ENCODE measurements around the gene XAGE2.

Gene XAGE2

DNA sequence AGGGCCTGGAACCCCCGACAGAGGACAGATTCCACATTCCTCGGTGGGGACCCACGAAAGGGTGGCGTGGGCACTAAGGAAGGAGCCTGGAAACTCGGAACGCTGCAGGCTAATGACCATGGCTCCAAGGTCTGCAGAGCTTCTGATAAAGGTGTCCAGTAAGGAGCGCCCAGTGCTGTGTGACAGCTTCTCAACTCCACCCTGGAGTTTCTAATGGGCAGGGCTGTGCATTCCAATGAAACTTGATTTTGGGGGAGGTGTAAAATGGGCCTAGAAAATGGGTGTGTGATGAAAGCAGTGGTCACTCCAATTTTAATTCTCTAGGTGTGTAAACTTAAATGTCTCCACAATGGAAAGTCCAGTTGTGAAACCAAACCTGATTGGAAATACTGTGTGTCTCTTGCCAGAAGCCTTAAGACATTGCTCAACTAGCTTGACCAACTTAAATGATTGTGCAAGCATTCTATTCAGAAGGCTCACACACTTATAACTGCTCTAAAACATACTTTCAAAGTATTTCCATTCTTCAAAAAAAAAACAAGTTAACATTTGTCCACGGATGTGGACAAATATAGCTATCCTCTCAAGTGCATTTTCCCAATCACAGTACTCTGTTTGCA is 52.1 kb downstream of the XAGE2 start:
- Histone ChIP-seq H3K36me3 (no peaks in the 10 kb centered on the region), H3K4me1 (no peaks in the 10 kb centered on the region), H3K4me3 (ENCODE audit: low read depth, low read length) (no peak overlapping the region), H3K9me3 (no peaks in the 10 kb centered on the region), H3K27me3 (no peaks in the 10 kb centered on the region)
- no peak for TF ChIP-seq CTCF (IDR thresholded peaks at IDR 0.05; ENCODE audit: low read depth, low read length)
- DNase-seq: no peak

DNA sequence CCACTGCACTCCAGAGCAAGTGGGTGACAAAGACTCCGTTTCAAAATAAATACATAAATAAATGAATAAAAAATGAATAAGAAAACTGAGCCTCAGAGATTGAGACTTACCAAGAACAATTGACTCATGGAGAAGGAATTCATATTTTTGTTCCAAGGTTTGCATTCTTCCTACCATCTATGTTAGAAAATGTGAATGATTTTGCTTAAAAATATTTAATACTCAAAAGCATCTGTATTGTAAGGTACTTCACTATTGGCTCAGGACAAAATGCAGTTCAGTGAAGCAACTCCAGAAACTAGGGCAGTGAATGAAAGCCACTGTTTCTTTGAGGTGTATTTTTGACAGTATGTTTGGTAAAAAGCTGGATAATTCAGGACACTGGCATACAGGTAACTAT is 54.1 kb downstream of the XAGE2 start:
- Histone ChIP-seq H3K36me3 (no peaks in the 10 kb centered on the region), H3K4me1 (no peaks in the 10 kb centered on the region), H3K9me3 (no peaks in the 10 kb centered on the region), H3K4me3 (ENCODE audit: low read depth, low read length) (no peak overlapping the region), H3K27me3 (no peaks in the 10 kb centered on the region)
- no peak for TF ChIP-seq CTCF (IDR thresholded peaks at IDR 0.05; ENCODE audit: low read depth, low read length)
- DNase-seq: no peak

GRCh38 chrX:52424656-52425055 is 55.8 kb downstream of the XAGE2 start:
- Histone ChIP-seq H3K27me3 (no peaks in the 10 kb centered on the region), H3K4me3 (ENCODE audit: low read depth, low read length) (no peak overlapping the region), H3K36me3 (no peaks in the 10 kb centered on the region), H3K9me3 (no peaks in the 10 kb centered on the region), H3K4me1 (no peaks in the 10 kb centered on the region)
- TF ChIP-seq CTCF (IDR thresholded peaks at IDR 0.05; ENCODE audit: low read depth, low read length): no peak
- no peak for DNase-seq

All from BE2C (cell line).